PC-3 (cell line): Measurements from ENCODE around the gene HSPA8. TPM values are rescaled to one million over a fixed set of nuclear protein-coding genes. Genes with fewer than 3 reads are reported as not detected.

Experiments
- ATAC-seq: fragments of 200-7000 bp; cut with Tn5 transposase; 2 replicates; pipeline ENCODE4 v1.9.1; 2020; ENCODE audit warnings: mild to moderate bottlenecking, moderate library complexity
- BruUV-seq: library from RNA; stranded (reverse); fragments of 400-500 nt; replicated peaks from 2 replicates; lab custom pipeline; 2021; lab: Mats Ljungman, UMichigan
- CTCF ChIA-PET: fragments of 300-600 bp; sonication (Branson Sonifier 250); formaldehyde crosslinking; loops from one replicate; lab custom pipeline; 2022; ENCODE audit warnings: antibody characterized with exemption; lab: Charles Lee
- POLR2A ChIA-PET: fragments of 300-600 bp; sonication (Branson Sonifier 250); formaldehyde crosslinking; loops from one replicate; lab custom pipeline; 2022; ENCODE audit warnings: antibody characterized with exemption; ENCODE audit not compliant: unreplicated experiment; lab: Charles Lee
- DNase-seq: peaks from one replicate; pipeline ENCODE4 v3.0.0-alpha.2; 2015
- H2AFZ ChIP-seq: fragments of 300-600 bp; sonication (generic); 2 replicates; pipeline ENCODE4 v1.6.0; 2016; ENCODE audit warnings: antibody characterized with exemption, low read length
- H3F3A ChIP-seq: fragments of 300-600 bp; sonication (generic); one replicate; pipeline ENCODE4 v1.6.0; 2017; ENCODE audit warnings: antibody characterized with exemption, low read length, control low read depth, mild to moderate bottlenecking; ENCODE audit not compliant: unreplicated experiment
- H3K27ac ChIP-seq: fragments of 300-600 bp; sonication (generic); 2 replicates; pipeline ENCODE4 v1.5.1; 2016; ENCODE audit warnings: mild to moderate bottlenecking, low read length
- H3K27me3 ChIP-seq: fragments of 300-600 bp; sonication (generic); 2 replicates; pipeline ENCODE4 v1.6.1; 2016; ENCODE audit warnings: low read length, mixed read lengths
- H3K36me3 ChIP-seq: fragments of 300-600 bp; sonication (generic); 2 replicates; pipeline ENCODE4 v1.6.1; 2016; ENCODE audit warnings: low read depth, mixed run types, low read length, mixed read lengths
- H3K4me1 ChIP-seq: fragments of 300-600 bp; sonication (generic); 2 replicates; pipeline ENCODE4 v1.5.1; 2016; ENCODE audit warnings: low read length; ENCODE audit not compliant: insufficient read depth
- H3K4me2 ChIP-seq: fragments of 300-600 bp; sonication (generic); 2 replicates; pipeline ENCODE4 v1.6.0; 2016; ENCODE audit warnings: low read length
- H3K4me3 ChIP-seq: fragments of 300-600 bp; sonication (generic); 2 replicates; pipeline ENCODE4 v1.5.1; 2016; ENCODE audit warnings: mild to moderate bottlenecking, low read length, mixed read lengths
- H3K79me2 ChIP-seq: fragments of 300-600 bp; sonication (generic); 2 replicates; pipeline ENCODE4 v1.6.1; 2017; ENCODE audit warnings: low read length, mixed read lengths
- H3K9ac ChIP-seq: fragments of 300-600 bp; sonication (generic); 2 replicates; pipeline ENCODE4 v1.6.0; 2016; ENCODE audit warnings: mild to moderate bottlenecking, low read length
- H3K9me2 ChIP-seq: fragments of 300-600 bp; sonication (generic); replicated peaks from 2 replicates; pipeline ENCODE4 v1.6.1; 2016; ENCODE audit warnings: mixed run types, low read length, mixed read lengths
- H3K9me3 ChIP-seq: fragments of 300-600 bp; sonication (generic); 2 replicates; pipeline ENCODE4 v1.6.1; 2016; ENCODE audit warnings: low read length, mixed read lengths
- H4K20me1 ChIP-seq: fragments of 300-600 bp; sonication (generic); 2 replicates; pipeline ENCODE4 v1.6.1; 2016; ENCODE audit warnings: low read length, mixed read lengths
- EZH2 ChIP-seq: fragments of 300-600 bp; sonication (generic); IDR thresholded peaks from one replicate; pipeline ENCODE4 v1.6.1; 2017; ENCODE audit warnings: antibody characterized with exemption, mild to moderate bottlenecking, low read length; ENCODE audit not compliant: unreplicated experiment
- EZH2phosphoT487 ChIP-seq: fragments of 300-600 bp; sonication (generic); IDR thresholded peaks from 2 replicates; pipeline ENCODE4 v1.6.1; 2018; ENCODE audit warnings: mild to moderate bottlenecking, antibody characterized with exemption, low read length, borderline replicate concordance
- intact Hi-C: fragments of 100-400 bp; cut with micrococcal nuclease; formaldehyde crosslinking; loops from 2 replicates; pipeline ENCODE4 v1.9.0; 2023
- total RNA-seq: library from RNA; depleted of rRNA; stranded (reverse); fragments of >200 nt; gene quantifications from 2 replicates; pipeline ENCODE4 v1.2.3, GENCODE V29; 2014
- TF ChIP-seq, protein P1 (sequence below): fragments of 300-600 bp; sonication (generic); conservative IDR thresholded peaks from 2 replicates; pipeline ENCODE4 v1.5.1; 2017; ENCODE audit warnings: antibody characterized with exemption, low read depth, mild to moderate bottlenecking, low read length

The HSPA8 gene
- total RNA-seq, 1 experiment from 2014 or later = 2,484 TPM

DNA sequence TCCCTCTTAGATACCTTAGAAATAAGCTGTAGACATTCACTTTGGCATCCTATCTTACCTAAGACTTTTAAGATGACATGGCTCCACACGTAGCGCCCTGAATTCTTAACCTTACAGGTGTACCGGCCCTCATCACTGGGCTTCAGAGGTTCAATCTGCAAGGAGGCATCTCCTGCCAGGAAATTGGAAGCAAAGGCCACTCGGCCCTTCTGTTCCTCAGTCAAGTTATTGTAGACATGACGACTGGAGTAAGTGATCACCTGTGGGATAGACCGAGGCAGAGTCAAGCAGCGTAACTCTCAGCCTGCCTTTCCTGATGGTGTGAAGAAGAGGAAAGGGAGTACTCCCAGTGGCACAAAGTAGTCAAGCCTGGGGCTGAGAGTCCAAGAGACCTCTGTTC is 22.5 kb upstream of the HSPA8 start:
- ATAC-seq (no peak), DNase-seq (no peak)
- Histone ChIP-seq H3K4me3 (no peak overlapping the region), H3K9me3 (no peaks in the 10 kb centered on the region), H3K27me3 (no peaks in the 10 kb centered on the region), H3K27ac (peak overlapping the region; percentile 75), H2AFZ (no peak overlapping the region), H3K79me2 (no peaks in the 10 kb centered on the region), H3K9ac (peak overlapping the region; percentile 13; the same call in 1 of the 2 replicates), H3K9me2 (no peaks in the 10 kb centered on the region), H4K20me1 (no peaks in the 10 kb centered on the region), H3K4me1 (peaks cover 18% of the 10 kb centered on the region), H3F3A (peaks cover 6% of the 10 kb centered on the region), H3K36me3 (peaks cover 14% of the 10 kb centered on the region), H3K4me2 (no peak overlapping the region)
- ChIA-PET CTCF (interaction anchor here (0.6 kb wide), 1 partner anchor 162 kb away, joined by 5 read pairs; no protein-coding TSS in a partner anchor), POLR2A (no interaction called here)
- TF ChIP-seq, protein P1, sequence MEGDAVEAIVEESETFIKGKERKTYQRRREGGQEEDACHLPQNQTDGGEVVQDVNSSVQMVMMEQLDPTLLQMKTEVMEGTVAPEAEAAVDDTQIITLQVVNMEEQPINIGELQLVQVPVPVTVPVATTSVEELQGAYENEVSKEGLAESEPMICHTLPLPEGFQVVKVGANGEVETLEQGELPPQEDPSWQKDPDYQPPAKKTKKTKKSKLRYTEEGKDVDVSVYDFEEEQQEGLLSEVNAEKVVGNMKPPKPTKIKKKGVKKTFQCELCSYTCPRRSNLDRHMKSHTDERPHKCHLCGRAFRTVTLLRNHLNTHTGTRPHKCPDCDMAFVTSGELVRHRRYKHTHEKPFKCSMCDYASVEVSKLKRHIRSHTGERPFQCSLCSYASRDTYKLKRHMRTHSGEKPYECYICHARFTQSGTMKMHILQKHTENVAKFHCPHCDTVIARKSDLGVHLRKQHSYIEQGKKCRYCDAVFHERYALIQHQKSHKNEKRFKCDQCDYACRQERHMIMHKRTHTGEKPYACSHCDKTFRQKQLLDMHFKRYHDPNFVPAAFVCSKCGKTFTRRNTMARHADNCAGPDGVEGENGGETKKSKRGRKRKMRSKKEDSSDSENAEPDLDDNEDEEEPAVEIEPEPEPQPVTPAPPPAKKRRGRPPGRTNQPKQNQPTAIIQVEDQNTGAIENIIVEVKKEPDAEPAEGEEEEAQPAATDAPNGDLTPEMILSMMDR = no peak
- no peak for TF ChIP-seq EZH2
- no peak for TF ChIP-seq EZH2phosphoT487
- intact Hi-C loops = no loop called here
- BruUV-seq = no TSS peak

DNA sequence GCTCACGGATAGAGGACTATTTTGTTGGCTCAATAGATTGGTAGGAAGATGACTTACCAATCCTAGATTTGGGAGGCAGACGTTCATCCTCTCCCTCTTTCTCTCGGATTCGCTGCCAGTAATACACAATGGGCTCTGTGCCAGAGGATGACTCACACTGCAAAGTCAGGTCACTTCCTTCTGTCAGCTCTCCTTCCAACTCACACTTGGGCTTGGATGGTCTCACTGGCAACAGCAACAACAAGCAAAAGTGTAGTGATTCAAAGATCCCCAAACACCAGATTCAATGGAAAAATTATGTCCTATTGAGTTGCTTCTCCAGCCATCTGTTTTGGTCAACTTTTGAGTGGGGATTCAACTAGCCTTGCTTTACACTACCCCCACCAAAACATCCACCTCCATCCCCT is 21.7 kb upstream of the HSPA8 start:
- Histone ChIP-seq H3K9me2 (no peaks in the 10 kb centered on the region), H3K4me2 (peak overlapping the region; percentile 52)
- POLR2A ChIA-PET = interaction anchor here (0.5 kb wide), 1 partner anchor 200 kb away, joined by 13 read pairs; no protein-coding TSS in a partner anchor

More for the DNA sequence above, 21.7 kb upstream of the HSPA8 start:
- Histone ChIP-seq H3F3A (peaks cover 6% of the 10 kb centered on the region), H3K27ac (peak overlapping the region; percentile 75), H2AFZ (no peak overlapping the region), H3K79me2 (no peaks in the 10 kb centered on the region), H3K27me3 (no peaks in the 10 kb centered on the region), H4K20me1 (no peaks in the 10 kb centered on the region), H3K9me3 (no peaks in the 10 kb centered on the region), H3K4me1 (peaks cover 18% of the 10 kb centered on the region), H3K9ac (peak overlapping the region; percentile 13; the same call in 1 of the 2 replicates), H3K36me3 (peaks cover 14% of the 10 kb centered on the region), H3K4me3 (no peak overlapping the region)
- no TSS peak for BruUV-seq
- TF ChIP-seq, protein P1 = no peak
- TF ChIP-seq EZH2 (no peak), EZH2phosphoT487 (no peak)
- CTCF ChIA-PET = interaction anchor here (0.6 kb wide), 1 partner anchor 178 kb away, joined by 3 read pairs; no protein-coding TSS in a partner anchor
- DNase-seq = peak; percentile 100
- peak; percentile 96 for ATAC-seq
- intact Hi-C loops = loop anchor here (1.0 kb wide), 2 partner anchors 21 to 35 kb away; partner anchors contain the start of gene HSPA8
